Transverse colon (tissue), 4 donors: ENCODE results near the gene CYP4A22. TPM values are rescaled to one million over a fixed set of nuclear protein-coding genes. Genes with fewer than 3 reads are reported as not detected.

Source experiments
- DNase-seq: peaks from one replicate; pipeline ENCODE4 v3.0.0-alpha.2; 2019
- H3K27ac ChIP-seq, 4 donors: fragments of 200-600 bp; sonication (generic); 2 replicates each; pipeline ENCODE4 v1.5.1; 2016 to 2018; ENCODE audit warnings: inconsistent platforms in 4 of 4
- H3K27me3 ChIP-seq: fragments of 200-600 bp; sonication (generic); 2 replicates; pipeline ENCODE4 v1.5.1; 2017; ENCODE audit warnings: inconsistent platforms
- H3K36me3 ChIP-seq, 4 donors: fragments of 200-600 bp; sonication (generic); 2 replicates each; pipeline ENCODE4 v1.5.1; 2017 to 2019; ENCODE audit warnings: inconsistent platforms in 4 of 4
- H3K4me1 ChIP-seq, 4 donors: fragments of 200-600 bp; sonication (generic); 2 replicates each; pipeline ENCODE4 v1.5.1; 2017 to 2020; ENCODE audit warnings: inconsistent platforms in 4 of 4
- H3K4me3 ChIP-seq, 4 donors: fragments of 200-600 bp; sonication (generic); 1 replicate in 1 of 4; 2 replicates in 3 of 4; pipeline versions ENCODE4 v1.5.1 to v1.6.1; 2017 to 2019; ENCODE audit warnings: inconsistent platforms in 4 of 4
- H3K9me3 ChIP-seq, 2 donors: fragments of 200-600 bp; sonication (generic); 2 replicates each; pipeline ENCODE4 v1.5.1; 2017 to 2019; ENCODE audit warnings: inconsistent platforms in 2 of 2
- EP300 ChIP-seq: sonication (generic); formaldehyde crosslinking; IDR thresholded peaks from one replicate; pipeline ENCODE4 v1.6.1; 2017; ENCODE audit warnings: antibody characterized with exemption, low read depth
- POLR2A ChIP-seq: fragments of 450-650 bp; IDR thresholded peaks from one replicate; pipeline ENCODE4 v1.6.1; 2016; ENCODE audit warnings: antibody characterized with exemption, mild to moderate bottlenecking, moderate library complexity
- POLR2AphosphoS5 ChIP-seq, 3 donors: sonication (generic); formaldehyde crosslinking; IDR thresholded peaks; one replicate each; pipeline ENCODE4 v1.6.1; 2016; ENCODE audit warnings: antibody characterized with exemption in 3 of 3
- WGBS, 2 donors: methylation state at CpG; one replicate each; pipeline ENCODE4 v1.1.5; 2018; ENCODE audit warnings: low coverage in 1 of 2; 5-methylcytosine and 5-hydroxymethylcytosine counted together
- in situ Hi-C, 4 donors: fragments of 200-750 bp; cut with MboI; loops; one replicate each; pipeline versions ENCODE4 v1.15.0 to v1.15.1; 2017; ENCODE audit warnings: low sequenced_read_pairs in 3 of 4, low pct_ligation_motif_present in 1 of 4, low pct_unique_long_range_greater_than_20kb in 1 of 4
- intact Hi-C: fragments of 100-400 bp; cut with DNase I; formaldehyde crosslinking; loops from one replicate; pipeline ENCODE4 v1.15.1; 2023; ENCODE audit warnings: low total_unique reads
- total RNA-seq, 4 donors: library from RNA; depleted of rRNA; stranded (reverse); fragments of >200 nt; gene quantifications; one replicate each; pipeline ENCODE4 v1.1.0, GENCODE V29; 2016
- TF ChIP-seq, protein P1 (sequence below), 5 experiments: fragments of 200-600 bp in 3 of 5; fragments of 450-650 bp in 2 of 5; sonication (generic) in 3 of 5; IDR thresholded peaks; 1 replicate in 2 of 5; 2 replicates in 3 of 5; pipeline ENCODE4 v1.5.1; 2016 to 2017; ENCODE audit warnings: antibody characterized with exemption in 5 of 5, inconsistent platforms in 3 of 5, mild to moderate bottlenecking in 2 of 5, moderate library complexity in 1 of 5

Gene CYP4A22
- total RNA-seq, 4 donors from 2014 or later = not detected

GRCh38 chr1:47160716-47161115, 23.5 kb downstream of the CYP4A22 start:
- DNase-seq = no peak
- intact Hi-C loops (no loop called here), in situ Hi-C loops (no loop called here)
- no peaks in the 10 kb centered on the region for H3K27me3 ChIP-seq
- TF ChIP-seq POLR2A (no peak), EP300 (no peak), POLR2AphosphoS5 (IDR thresholded peaks at IDR 0.05) (no peak)
- TF ChIP-seq, protein P1, sequence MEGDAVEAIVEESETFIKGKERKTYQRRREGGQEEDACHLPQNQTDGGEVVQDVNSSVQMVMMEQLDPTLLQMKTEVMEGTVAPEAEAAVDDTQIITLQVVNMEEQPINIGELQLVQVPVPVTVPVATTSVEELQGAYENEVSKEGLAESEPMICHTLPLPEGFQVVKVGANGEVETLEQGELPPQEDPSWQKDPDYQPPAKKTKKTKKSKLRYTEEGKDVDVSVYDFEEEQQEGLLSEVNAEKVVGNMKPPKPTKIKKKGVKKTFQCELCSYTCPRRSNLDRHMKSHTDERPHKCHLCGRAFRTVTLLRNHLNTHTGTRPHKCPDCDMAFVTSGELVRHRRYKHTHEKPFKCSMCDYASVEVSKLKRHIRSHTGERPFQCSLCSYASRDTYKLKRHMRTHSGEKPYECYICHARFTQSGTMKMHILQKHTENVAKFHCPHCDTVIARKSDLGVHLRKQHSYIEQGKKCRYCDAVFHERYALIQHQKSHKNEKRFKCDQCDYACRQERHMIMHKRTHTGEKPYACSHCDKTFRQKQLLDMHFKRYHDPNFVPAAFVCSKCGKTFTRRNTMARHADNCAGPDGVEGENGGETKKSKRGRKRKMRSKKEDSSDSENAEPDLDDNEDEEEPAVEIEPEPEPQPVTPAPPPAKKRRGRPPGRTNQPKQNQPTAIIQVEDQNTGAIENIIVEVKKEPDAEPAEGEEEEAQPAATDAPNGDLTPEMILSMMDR (IDR thresholded peaks at IDR 0.05) = no peak
- no peaks in the 10 kb centered on the region for H3K9me3 ChIP-seq
- H3K27ac ChIP-seq = no peak overlapping the region
- H3K4me1 ChIP-seq = no peaks in the 10 kb centered on the region
- no peaks in the 10 kb centered on the region for H3K36me3 ChIP-seq
- no peak overlapping the region for H3K4me3 ChIP-seq

- 62 to 82% methylated on average over 5 of the region's 5 CpGs for WGBS, 2 donors
- in situ Hi-C loops (no loop called here), intact Hi-C loops (no loop called here)
- Histone ChIP-seq H3K9me3 (no peaks in the 10 kb centered on the region), H3K36me3 (no peaks in the 10 kb centered on the region), H3K4me1 (no peaks in the 10 kb centered on the region), H3K27me3 (no peaks in the 10 kb centered on the region), H3K27ac (no peak overlapping the region), H3K4me3 (no peak overlapping the region)
- no peak for DNase-seq
- no peak for TF ChIP-seq POLR2AphosphoS5 (IDR thresholded peaks at IDR 0.05)
- TF ChIP-seq, protein P1 (IDR thresholded peaks at IDR 0.05) = no peak
- TF ChIP-seq EP300 = no peak
- no peak for TF ChIP-seq POLR2A
Observed at GRCh38 chr1:47161298-47162040, 24.2 kb downstream of the CYP4A22 start.

- Histone ChIP-seq H3K27me3 (no peaks in the 10 kb centered on the region), H3K36me3 (no peaks in the 10 kb centered on the region), H3K4me3 (no peak overlapping the region), H3K9me3 (no peaks in the 10 kb centered on the region), H3K27ac (no peak overlapping the region), H3K4me1 (no peaks in the 10 kb centered on the region)
- TF ChIP-seq, protein P1 (IDR thresholded peaks at IDR 0.05) = no peak
- TF ChIP-seq POLR2AphosphoS5 (IDR thresholded peaks at IDR 0.05) (no peak), EP300 (no peak), POLR2A (no peak)
- intact Hi-C loops (no loop called here), in situ Hi-C loops (no loop called here)
- DNase-seq = no peak
Observed at GRCh38 chr1:47164552-47164951, 27.3 kb downstream of the CYP4A22 start.

- H3K9me3 ChIP-seq = no peaks in the 10 kb centered on the region
- H3K27me3 ChIP-seq = no peaks in the 10 kb centered on the region
- intact Hi-C loops = no loop called here
- H3K4me3 ChIP-seq = no peak overlapping the region
- no peak overlapping the region for H3K27ac ChIP-seq
- in situ Hi-C loops = no loop called here
- 78% methylated on average over 5 of the region's 5 CpGs; no CpG with 5 or more reads in 1 of the 2 donors for WGBS, 2 donors
- H3K4me1 ChIP-seq = no peaks in the 10 kb centered on the region
- DNase-seq = no peak
- H3K36me3 ChIP-seq = no peaks in the 10 kb centered on the region
- no peak for TF ChIP-seq EP300
- no peak for TF ChIP-seq POLR2AphosphoS5 (IDR thresholded peaks at IDR 0.05)
- TF ChIP-seq, protein P1 (IDR thresholded peaks at IDR 0.05) = no peak
- no peak for TF ChIP-seq POLR2A
Observed at GRCh38 chr1:47172782-47173181, 35.5 kb downstream of the CYP4A22 start.
